ENCODE data around the gene CPVL. TPM values are rescaled to one million over a fixed set of nuclear protein-coding genes. Genes with fewer than 3 reads are reported as not detected.

CPVL gene
- total RNA-seq, 1 experiment from 2014 or later = 10.3 TPM

DNA sequence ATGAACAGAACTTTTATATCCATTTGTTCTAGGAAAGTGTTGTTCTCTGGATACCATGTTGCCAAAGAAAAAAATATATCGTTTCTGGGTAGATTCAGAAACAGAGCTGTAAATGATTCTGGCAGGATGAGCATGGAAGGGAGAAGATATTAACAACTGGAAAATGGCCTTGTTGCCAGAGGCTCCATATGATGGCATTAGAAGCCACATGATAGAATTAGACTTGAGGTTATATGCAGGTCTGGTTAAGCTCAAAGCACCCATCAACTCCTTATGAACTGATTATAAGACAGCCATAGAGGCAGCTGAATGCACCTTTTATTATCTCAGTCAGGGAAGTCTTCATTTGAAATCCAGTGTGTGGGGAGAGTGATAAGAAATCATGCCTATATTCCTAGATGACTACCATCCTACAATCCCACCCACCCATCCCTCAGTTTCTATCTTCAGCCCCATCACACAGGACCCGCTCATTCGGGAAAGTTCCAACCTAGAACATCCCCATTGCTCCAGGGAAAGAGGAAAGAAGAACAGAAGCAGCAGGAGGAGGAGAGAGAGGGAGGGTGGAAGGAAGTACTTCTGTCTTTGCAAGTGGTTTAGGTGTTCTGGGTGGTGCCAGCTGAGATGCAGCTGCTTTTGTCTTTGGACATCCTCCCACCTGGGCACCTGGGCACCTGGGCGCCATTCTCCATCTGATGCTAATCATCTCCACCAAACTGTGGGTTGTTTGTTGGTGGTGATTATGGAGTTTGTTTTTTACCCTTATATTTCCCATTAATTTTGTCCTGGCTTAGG lies 162.7 kb downstream of the CPVL start (continued):
- TF ChIP-seq, protein P1, sequence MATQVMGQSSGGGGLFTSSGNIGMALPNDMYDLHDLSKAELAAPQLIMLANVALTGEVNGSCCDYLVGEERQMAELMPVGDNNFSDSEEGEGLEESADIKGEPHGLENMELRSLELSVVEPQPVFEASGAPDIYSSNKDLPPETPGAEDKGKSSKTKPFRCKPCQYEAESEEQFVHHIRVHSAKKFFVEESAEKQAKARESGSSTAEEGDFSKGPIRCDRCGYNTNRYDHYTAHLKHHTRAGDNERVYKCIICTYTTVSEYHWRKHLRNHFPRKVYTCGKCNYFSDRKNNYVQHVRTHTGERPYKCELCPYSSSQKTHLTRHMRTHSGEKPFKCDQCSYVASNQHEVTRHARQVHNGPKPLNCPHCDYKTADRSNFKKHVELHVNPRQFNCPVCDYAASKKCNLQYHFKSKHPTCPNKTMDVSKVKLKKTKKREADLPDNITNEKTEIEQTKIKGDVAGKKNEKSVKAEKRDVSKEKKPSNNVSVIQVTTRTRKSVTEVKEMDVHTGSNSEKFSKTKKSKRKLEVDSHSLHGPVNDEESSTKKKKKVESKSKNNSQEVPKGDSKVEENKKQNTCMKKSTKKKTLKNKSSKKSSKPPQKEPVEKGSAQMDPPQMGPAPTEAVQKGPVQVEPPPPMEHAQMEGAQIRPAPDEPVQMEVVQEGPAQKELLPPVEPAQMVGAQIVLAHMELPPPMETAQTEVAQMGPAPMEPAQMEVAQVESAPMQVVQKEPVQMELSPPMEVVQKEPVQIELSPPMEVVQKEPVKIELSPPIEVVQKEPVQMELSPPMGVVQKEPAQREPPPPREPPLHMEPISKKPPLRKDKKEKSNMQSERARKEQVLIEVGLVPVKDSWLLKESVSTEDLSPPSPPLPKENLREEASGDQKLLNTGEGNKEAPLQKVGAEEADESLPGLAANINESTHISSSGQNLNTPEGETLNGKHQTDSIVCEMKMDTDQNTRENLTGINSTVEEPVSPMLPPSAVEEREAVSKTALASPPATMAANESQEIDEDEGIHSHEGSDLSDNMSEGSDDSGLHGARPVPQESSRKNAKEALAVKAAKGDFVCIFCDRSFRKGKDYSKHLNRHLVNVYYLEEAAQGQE (IDR thresholded peaks at IDR 0.05; ENCODE audit: low read depth) = no peak
- TF ChIP-seq CBX3 (IDR thresholded peaks at IDR 0.05; ENCODE audit: low read depth) = no peak
- TF ChIP-seq SIN3A (IDR thresholded peaks at IDR 0.05; ENCODE audit: low read depth) = no peak
- TF ChIP-seq EGR1 (IDR thresholded peaks at IDR 0.05; ENCODE audit: low read depth) = no peak
- no peak for TF ChIP-seq POLR2A (IDR thresholded peaks at IDR 0.05; ENCODE audit: borderline replicate concordance, extremely low read depth, insufficient read depth, insufficient read length)

DNA sequence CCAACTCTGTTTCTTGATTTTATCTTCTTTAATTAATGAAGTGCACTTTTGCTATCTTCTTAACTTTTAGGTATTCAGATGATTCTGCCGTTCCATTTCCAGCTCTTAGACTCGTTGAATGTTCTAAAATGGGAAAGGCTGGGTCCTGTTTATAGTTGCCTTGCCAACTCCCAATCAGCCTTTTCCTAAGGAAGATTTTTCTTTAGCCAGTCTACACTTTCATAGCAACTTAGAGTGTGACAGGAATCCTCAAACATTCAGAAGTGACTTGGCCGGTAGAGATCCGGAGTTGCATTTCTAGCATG lies 165.2 kb downstream of the CPVL start:
- no peak overlapping the region for H2AFZ ChIP-seq (ENCODE audit: low read depth, low read length, poor library complexity, severe bottlenecking)
- H3K9me2 ChIP-seq (ENCODE audit: insufficient read depth) = no peaks in the 10 kb centered on the region
- no peak for ATAC-seq
- no peak overlapping the region for H3K9ac ChIP-seq (ENCODE audit: low read length)
- peaks cover 8 to 11% of the 10 kb centered on the region in 2 experiments for H3K4me1 ChIP-seq (ENCODE audit: control insufficient read depth in 1 of 2, insufficient read depth in 2 of 2, low read length in 2 of 2)
- H3K4me2 ChIP-seq (ENCODE audit: low read length) = no peak overlapping the region
- POLR2A ChIA-PET = no interaction called here
- no peak overlapping the region for H3K27ac ChIP-seq (ENCODE audit: low read depth, low read length)
- intact Hi-C loops (cut with micrococcal nuclease) = no loop called here
- TF ChIP-seq SP1 (IDR thresholded peaks at IDR 0.05; ENCODE audit: low read depth) (no peak), JUND (IDR thresholded peaks at IDR 0.05) (no peak), CBX3 (IDR thresholded peaks at IDR 0.05; ENCODE audit: low read depth) (no peak), EGR1 (IDR thresholded peaks at IDR 0.05; ENCODE audit: low read depth) (no peak), TCF7L2 (IDR thresholded peaks at IDR 0.05; ENCODE audit: borderline replicate concordance, extremely low read depth, insufficient read depth, insufficient read length) (no peak), FOSL1 (IDR thresholded peaks at IDR 0.05; ENCODE audit: low read depth) (no peak), EZH2phosphoT487 (IDR thresholded peaks at IDR 0.05; ENCODE audit: borderline replicate concordance) (no peak), POLR2A (IDR thresholded peaks at IDR 0.05; ENCODE audit: borderline replicate concordance, extremely low read depth, insufficient read depth, insufficient read length) (no peak), POLR2AphosphoS5 (IDR thresholded peaks at IDR 0.05; ENCODE audit: low read depth, low read length) (no peak), CEBPB (IDR thresholded peaks at IDR 0.05; ENCODE audit: low read depth) (no peak), EZH2 (IDR thresholded peaks at IDR 0.05) (no peak), SRF (IDR thresholded peaks at IDR 0.05; ENCODE audit: low read depth) (no peak)
- TF ChIP-seq, protein P2, sequence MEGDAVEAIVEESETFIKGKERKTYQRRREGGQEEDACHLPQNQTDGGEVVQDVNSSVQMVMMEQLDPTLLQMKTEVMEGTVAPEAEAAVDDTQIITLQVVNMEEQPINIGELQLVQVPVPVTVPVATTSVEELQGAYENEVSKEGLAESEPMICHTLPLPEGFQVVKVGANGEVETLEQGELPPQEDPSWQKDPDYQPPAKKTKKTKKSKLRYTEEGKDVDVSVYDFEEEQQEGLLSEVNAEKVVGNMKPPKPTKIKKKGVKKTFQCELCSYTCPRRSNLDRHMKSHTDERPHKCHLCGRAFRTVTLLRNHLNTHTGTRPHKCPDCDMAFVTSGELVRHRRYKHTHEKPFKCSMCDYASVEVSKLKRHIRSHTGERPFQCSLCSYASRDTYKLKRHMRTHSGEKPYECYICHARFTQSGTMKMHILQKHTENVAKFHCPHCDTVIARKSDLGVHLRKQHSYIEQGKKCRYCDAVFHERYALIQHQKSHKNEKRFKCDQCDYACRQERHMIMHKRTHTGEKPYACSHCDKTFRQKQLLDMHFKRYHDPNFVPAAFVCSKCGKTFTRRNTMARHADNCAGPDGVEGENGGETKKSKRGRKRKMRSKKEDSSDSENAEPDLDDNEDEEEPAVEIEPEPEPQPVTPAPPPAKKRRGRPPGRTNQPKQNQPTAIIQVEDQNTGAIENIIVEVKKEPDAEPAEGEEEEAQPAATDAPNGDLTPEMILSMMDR (IDR thresholded peaks at IDR 0.05 in 2 of 3, conservative IDR thresholded peaks at IDR 0.05 in 1 of 3; ENCODE audit: borderline replicate concordance in 1 of 3, insufficient read depth in 1 of 3, low read depth in 2 of 3, low read length in 2 of 3) = no peak
- TF ChIP-seq, protein P3, sequence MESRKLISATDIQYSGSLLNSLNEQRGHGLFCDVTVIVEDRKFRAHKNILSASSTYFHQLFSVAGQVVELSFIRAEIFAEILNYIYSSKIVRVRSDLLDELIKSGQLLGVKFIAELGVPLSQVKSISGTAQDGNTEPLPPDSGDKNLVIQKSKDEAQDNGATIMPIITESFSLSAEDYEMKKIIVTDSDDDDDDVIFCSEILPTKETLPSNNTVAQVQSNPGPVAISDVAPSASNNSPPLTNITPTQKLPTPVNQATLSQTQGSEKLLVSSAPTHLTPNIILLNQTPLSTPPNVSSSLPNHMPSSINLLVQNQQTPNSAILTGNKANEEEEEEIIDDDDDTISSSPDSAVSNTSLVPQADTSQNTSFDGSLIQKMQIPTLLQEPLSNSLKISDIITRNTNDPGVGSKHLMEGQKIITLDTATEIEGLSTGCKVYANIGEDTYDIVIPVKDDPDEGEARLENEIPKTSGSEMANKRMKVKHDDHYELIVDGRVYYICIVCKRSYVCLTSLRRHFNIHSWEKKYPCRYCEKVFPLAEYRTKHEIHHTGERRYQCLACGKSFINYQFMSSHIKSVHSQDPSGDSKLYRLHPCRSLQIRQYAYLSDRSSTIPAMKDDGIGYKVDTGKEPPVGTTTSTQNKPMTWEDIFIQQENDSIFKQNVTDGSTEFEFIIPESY (IDR thresholded peaks at IDR 0.05; ENCODE audit: extremely low read depth, insufficient replicate concordance, low read length) = no peak
- TF ChIP-seq, protein P4, sequence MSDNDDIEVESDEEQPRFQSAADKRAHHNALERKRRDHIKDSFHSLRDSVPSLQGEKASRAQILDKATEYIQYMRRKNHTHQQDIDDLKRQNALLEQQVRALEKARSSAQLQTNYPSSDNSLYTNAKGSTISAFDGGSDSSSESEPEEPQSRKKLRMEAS (IDR thresholded peaks at IDR 0.05) = no peak
- TF ChIP-seq, protein P5, sequence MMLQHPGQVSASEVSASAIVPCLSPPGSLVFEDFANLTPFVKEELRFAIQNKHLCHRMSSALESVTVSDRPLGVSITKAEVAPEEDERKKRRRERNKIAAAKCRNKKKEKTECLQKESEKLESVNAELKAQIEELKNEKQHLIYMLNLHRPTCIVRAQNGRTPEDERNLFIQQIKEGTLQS (IDR thresholded peaks at IDR 0.05) = no peak
- no peak for DNase-seq (ENCODE audit: low read depth, low spot score)
- CTCF ChIA-PET = interaction anchor here (1.2 kb wide), 1 partner anchor 125 kb away, joined by 3 read pairs; no protein-coding TSS in a partner anchor
- H3K27me3 ChIP-seq (ENCODE audit: insufficient read depth, low read length) = no peaks in the 10 kb centered on the region
- no peaks in the 10 kb centered on the region for H4K20me1 ChIP-seq (ENCODE audit: insufficient read depth)
- H3K36me3 ChIP-seq (ENCODE audit: control insufficient read depth in 1 of 2, insufficient read depth in 2 of 2, low read length in 2 of 2) = no peaks in the 10 kb centered on the region
- H3K79me2 ChIP-seq (ENCODE audit: insufficient read depth, low read length) = no peaks in the 10 kb centered on the region
- no peak overlapping the region for H3K4me3 ChIP-seq (replicated peaks in 1 of 2; ENCODE audit: low read depth in 1 of 2, low read length in 2 of 2)
- H3K9me3 ChIP-seq (ENCODE audit: control insufficient read depth in 1 of 2, insufficient read depth in 1 of 2, low read depth in 1 of 2, low read length in 2 of 2) = no peaks in the 10 kb centered on the region
- no TSS peak for BruUV-seq (replicated peaks)
- RAD21 ChIA-PET (ENCODE audit: low non-redundant PET in 1 of 2, low total read pairs in 2 of 2, uncharacterized antibody in 2 of 2, unreplicated experiment in 2 of 2) = no interaction called here
